SK-N-SH (cell line): ENCODE results near the gene ALAS1. TPM values are rescaled to one million over a fixed set of nuclear protein-coding genes. Genes with fewer than 3 reads are reported as not detected.

Experiments
- CTCF ChIA-PET: fragments of 300-600, 350-600 bp; formaldehyde crosslinking; extraction: SDS; loops from one replicate; lab custom pipeline; 2021; lab: Yijun Ruan, JAX
- POLR2A ChIA-PET: fragments of 350-600 bp; sonication (Branson Sonifier 250); formaldehyde crosslinking; extraction: SDS; loops from one replicate; lab custom pipeline; 2020; ENCODE audit warnings: antibody characterized with exemption, inconsistent platforms; lab: Yijun Ruan, JAX
- DNase-seq: peaks from one replicate; pipeline ENCODE4 v3.0.0; 2012
- H2AFZ ChIP-seq: fragments of 200-600 bp; sonication (generic); 2 replicates; pipeline ENCODE4 v1.8.1; 2016; ENCODE audit warnings: antibody characterized with exemption, mild to moderate bottlenecking, low read depth
- H3F3A ChIP-seq: fragments of 200-600 bp; sonication (generic); replicated peaks from 2 replicates; pipeline ENCODE3; 2016; ENCODE audit warnings: antibody characterized with exemption, mild to moderate bottlenecking; ENCODE audit not compliant: insufficient read depth
- H3K27ac ChIP-seq, 2 experiments: fragments of 200-500 bp in 1 of 2; fragments of 200-600 bp in 1 of 2; sonication (Bioruptor generic) in 1 of 2; sonication (generic), shearing (Covaris generic) in 1 of 2; 2 replicates each; pipeline versions ENCODE4 v1.5.1 to v1.6.1; 2014 to 2016; ENCODE audit warnings: low read depth in 2 of 2, inconsistent platforms in 1 of 2, low read length in 1 of 2, mild to moderate bottlenecking in 1 of 2, mixed read lengths in 1 of 2
- H3K27me3 ChIP-seq: fragments of 200-600 bp; sonication (generic), shearing (Covaris generic); 2 replicates; pipeline ENCODE4 v1.6.1; 2016; ENCODE audit warnings: mixed run types; ENCODE audit not compliant: insufficient read depth
- H3K36me3 ChIP-seq, 2 experiments: fragments of 200-500 bp in 1 of 2; fragments of 200-600 bp in 1 of 2; sonication (Bioruptor generic) in 1 of 2; sonication (generic) in 1 of 2; replicated peaks in 1 of 2; 2 replicates each; pipeline versions ENCODE3 to v1.5.1; 2014 to 2016; ENCODE audit warnings: low read length in 1 of 2, mild to moderate bottlenecking in 1 of 2; ENCODE audit not compliant: insufficient read depth in 2 of 2, control insufficient read depth in 1 of 2
- H3K4me1 ChIP-seq, 2 experiments: fragments of 200-500 bp in 1 of 2; fragments of 200-600 bp in 1 of 2; sonication (Bioruptor generic) in 1 of 2; sonication (generic), shearing (Covaris generic) in 1 of 2; 2 replicates each; pipeline versions ENCODE4 v1.5.1 to v1.6.1; 2014 to 2016; ENCODE audit warnings: low read depth in 1 of 2, low read length in 1 of 2, mixed run types in 1 of 2; ENCODE audit not compliant: insufficient read depth in 2 of 2, control insufficient read depth in 1 of 2
- H3K4me2 ChIP-seq: fragments of 200-600 bp; sonication (generic), shearing (Covaris generic); 2 replicates; pipeline ENCODE4 v1.6.1; 2017; ENCODE audit warnings: mixed run types
- H3K4me3 ChIP-seq, 2 experiments: fragments of 200-500 bp in 1 of 2; fragments of 200-600 bp in 1 of 2; sonication (Bioruptor generic) in 1 of 2; sonication (generic), shearing (Covaris generic) in 1 of 2; 2 replicates each; pipeline versions ENCODE4 v1.5.1 to v1.8.1; 2014 to 2016; ENCODE audit warnings: low read depth in 2 of 2, inconsistent platforms in 1 of 2, low read length in 1 of 2, mild to moderate bottlenecking in 1 of 2, mixed read lengths in 1 of 2, moderate library complexity in 1 of 2
- H3K79me2 ChIP-seq: fragments of 200-600 bp; sonication (generic); 2 replicates; pipeline ENCODE4 v1.8.1; 2017; ENCODE audit warnings: mild to moderate bottlenecking; ENCODE audit not compliant: insufficient read depth
- H3K9ac ChIP-seq: fragments of 200-600 bp; sonication (generic); 2 replicates; pipeline ENCODE4 v1.6.1; 2017; ENCODE audit warnings: mixed run types
- H3K9me2 ChIP-seq: fragments of 200-600 bp; sonication (generic); 2 replicates; pipeline ENCODE4 v1.6.1; 2017; ENCODE audit warnings: mixed run types
- H3K9me3 ChIP-seq: fragments of 200-600 bp; sonication (generic); 2 replicates; pipeline ENCODE4 v1.6.1; 2017; ENCODE audit warnings: mixed run types, mild to moderate bottlenecking, moderate library complexity
- H4K20me1 ChIP-seq: fragments of 200-600 bp; sonication (generic); 2 replicates; pipeline ENCODE4 v1.6.1; 2017; ENCODE audit warnings: mild to moderate bottlenecking, mixed run types; ENCODE audit not compliant: insufficient read depth
- EZH2phosphoT487 ChIP-seq: fragments of 200-600 bp; sonication (generic); IDR thresholded peaks from 2 replicates; pipeline ENCODE4 v1.6.1; 2017; ENCODE audit warnings: low read depth, mixed run types, mild to moderate bottlenecking, antibody characterized with exemption, moderate library complexity, borderline replicate concordance
- FOXJ3 ChIP-seq: sonication (generic); formaldehyde crosslinking; IDR thresholded peaks from 2 replicates; pipeline ENCODE4 v1.5.1; 2020; ENCODE audit warnings: mild to moderate bottlenecking, missing genetic modification reagents
- JUND ChIP-seq: IDR thresholded peaks from 2 replicates; pipeline ENCODE4 v1.4.0; 2012
- NFIC ChIP-seq: IDR thresholded peaks from 2 replicates; pipeline ENCODE4 v1.4.0; 2012; ENCODE audit warnings: borderline replicate concordance
- NRF1 ChIP-seq: IDR thresholded peaks from 2 replicates; pipeline ENCODE4 v1.6.1; 2012; ENCODE audit warnings: low read depth, mild to moderate bottlenecking, low read length
- POLR2AphosphoS5 ChIP-seq: IDR thresholded peaks from 2 replicates; pipeline ENCODE4 v1.6.1; 2012; ENCODE audit warnings: low read depth, low read length
- RFX5 ChIP-seq: IDR thresholded peaks from 2 replicates; pipeline ENCODE4 v1.6.1; 2012; ENCODE audit warnings: mild to moderate bottlenecking, improper control_type of control experiment, low read length
- SIN3A ChIP-seq: IDR thresholded peaks from 2 replicates; pipeline ENCODE4 v1.6.1; 2012; ENCODE audit warnings: low read depth, mild to moderate bottlenecking, low read length, moderate library complexity, borderline replicate concordance
- TAF1 ChIP-seq: IDR thresholded peaks from 2 replicates; pipeline ENCODE4 v1.6.1; 2012; ENCODE audit warnings: low read depth, mild to moderate bottlenecking, low read length, moderate library complexity, borderline replicate concordance
- TEAD4 ChIP-seq: IDR thresholded peaks from 2 replicates; pipeline ENCODE4 v1.4.0; 2012; ENCODE audit warnings: mild to moderate bottlenecking, borderline replicate concordance; ENCODE audit not compliant: insufficient read depth
- YY1 ChIP-seq: IDR thresholded peaks from 2 replicates; pipeline ENCODE4 v1.4.0; 2012; ENCODE audit warnings: low read depth, mild to moderate bottlenecking
- WGBS: methylation state at CpG from one replicate; pipeline ENCODE4 v1.1.6; 2017; ENCODE audit warnings: low lambda C conversion rate; 5-methylcytosine and 5-hydroxymethylcytosine counted together
- polyA plus RNA-seq, 3 experiments: library from polyadenylated mRNA; depleted of rRNA; stranded (reverse); fragments of >200 nt; gene quantifications; 2 replicates each; pipeline ENCODE4 v1.2.3, GENCODE V29; 2012
- TF ChIP-seq, protein P1 (sequence below): IDR thresholded peaks from 2 replicates; pipeline ENCODE4 v1.4.0; 2012; ENCODE audit warnings: low read depth, borderline replicate concordance
- TF ChIP-seq, protein P2 (sequence below): IDR thresholded peaks from 2 replicates; pipeline ENCODE4 v1.4.0; 2012; ENCODE audit warnings: low read depth
- TF ChIP-seq, protein P3 (sequence below): IDR thresholded peaks from 2 replicates; pipeline ENCODE4 v1.6.1; 2012; ENCODE audit warnings: mild to moderate bottlenecking, low read depth, low read length, moderate library complexity
- TF ChIP-seq, protein P4 (sequence below): fragments of 150-350 bp; IDR thresholded peaks from 2 replicates; pipeline ENCODE4 v1.6.1; 2017; ENCODE audit warnings: antibody characterized with exemption, low read length, low read depth, borderline replicate concordance

Gene ALAS1
- polyA plus RNA-seq, 1 of the 3 experiments (the other 2 are of a cell fraction), result 47.9 TPM

DNA sequence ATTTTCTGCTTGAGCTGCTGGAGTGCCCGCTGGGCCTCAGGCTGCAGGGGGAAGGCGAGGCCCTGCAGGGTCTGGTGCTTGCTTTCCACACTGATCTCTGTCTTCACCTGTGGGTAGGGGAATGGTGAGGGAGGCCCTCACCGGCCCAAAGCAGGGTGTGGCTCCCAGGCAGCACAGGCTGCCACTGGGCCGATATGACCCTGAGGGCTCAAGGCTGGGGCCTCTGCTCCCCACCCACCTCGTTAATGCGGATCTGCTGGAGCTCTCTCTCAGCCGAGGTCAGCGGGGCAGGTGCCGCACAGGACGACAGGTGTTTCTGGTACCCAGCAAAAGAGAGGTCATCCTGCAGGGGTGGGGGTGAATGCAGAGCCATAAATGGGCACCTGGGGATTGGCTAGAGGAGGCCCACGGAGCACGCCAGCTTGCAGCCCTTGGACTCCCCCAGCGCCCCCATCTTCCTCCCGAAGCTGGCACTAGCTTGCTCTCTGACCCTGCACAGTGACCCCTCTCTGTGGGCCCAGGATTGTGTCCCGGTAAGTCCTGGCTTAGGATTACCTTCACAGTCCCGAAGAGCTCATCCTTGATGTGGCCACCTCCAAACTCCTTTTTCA, 33.0 kb downstream of the ALAS1 start:
- POLR2A ChIA-PET, result interaction anchor here (1.4 kb wide), 1 partner anchor 8 kb away, joined by 3 read pairs; the partner anchor contains the start of gene TWF2
- Histone ChIP-seq H3F3A (no peaks in the 10 kb centered on the region), H3K9me2 (no peaks in the 10 kb centered on the region), H3K36me3 (peaks cover 16 to 42% of the 10 kb centered on the region in 2 experiments), H3K27me3 (no peaks in the 10 kb centered on the region), H3K27ac (no peak overlapping the region), H3K79me2 (peaks cover 42% of the 10 kb centered on the region), H2AFZ (no peak overlapping the region), H3K4me1 (peaks cover 0 to 10% of the 10 kb centered on the region in 2 experiments; a peak in 1 of 4 replicates), H4K20me1 (peaks cover 23% of the 10 kb centered on the region), H3K4me2 (no peak overlapping the region), H3K9me3 (no peaks in the 10 kb centered on the region), H3K4me3 (no peak overlapping the region), H3K9ac (no peak overlapping the region)
- CTCF ChIA-PET, result interaction anchor here (0.6 to 11.8 kb wide), 17 partner anchors 11 to 230 kb away, joined by 3 to 257 read pairs (median 5); partner anchors contain the start of genes PPM1M, TLR9 and WDR82
- WGBS, result 94% methylated on average over 6 of the region's 16 CpGs
- no peak for DNase-seq
- TF ChIP-seq YY1, result no peak
- TF ChIP-seq, protein P1, sequence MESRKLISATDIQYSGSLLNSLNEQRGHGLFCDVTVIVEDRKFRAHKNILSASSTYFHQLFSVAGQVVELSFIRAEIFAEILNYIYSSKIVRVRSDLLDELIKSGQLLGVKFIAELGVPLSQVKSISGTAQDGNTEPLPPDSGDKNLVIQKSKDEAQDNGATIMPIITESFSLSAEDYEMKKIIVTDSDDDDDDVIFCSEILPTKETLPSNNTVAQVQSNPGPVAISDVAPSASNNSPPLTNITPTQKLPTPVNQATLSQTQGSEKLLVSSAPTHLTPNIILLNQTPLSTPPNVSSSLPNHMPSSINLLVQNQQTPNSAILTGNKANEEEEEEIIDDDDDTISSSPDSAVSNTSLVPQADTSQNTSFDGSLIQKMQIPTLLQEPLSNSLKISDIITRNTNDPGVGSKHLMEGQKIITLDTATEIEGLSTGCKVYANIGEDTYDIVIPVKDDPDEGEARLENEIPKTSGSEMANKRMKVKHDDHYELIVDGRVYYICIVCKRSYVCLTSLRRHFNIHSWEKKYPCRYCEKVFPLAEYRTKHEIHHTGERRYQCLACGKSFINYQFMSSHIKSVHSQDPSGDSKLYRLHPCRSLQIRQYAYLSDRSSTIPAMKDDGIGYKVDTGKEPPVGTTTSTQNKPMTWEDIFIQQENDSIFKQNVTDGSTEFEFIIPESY, result no peak
- no peak for TF ChIP-seq RFX5
- no peak for TF ChIP-seq POLR2AphosphoS5
- no peak for TF ChIP-seq NRF1
- no peak for TF ChIP-seq SIN3A
- TF ChIP-seq, protein P2, sequence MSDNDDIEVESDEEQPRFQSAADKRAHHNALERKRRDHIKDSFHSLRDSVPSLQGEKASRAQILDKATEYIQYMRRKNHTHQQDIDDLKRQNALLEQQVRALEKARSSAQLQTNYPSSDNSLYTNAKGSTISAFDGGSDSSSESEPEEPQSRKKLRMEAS, result no peak
- TF ChIP-seq, protein P3, sequence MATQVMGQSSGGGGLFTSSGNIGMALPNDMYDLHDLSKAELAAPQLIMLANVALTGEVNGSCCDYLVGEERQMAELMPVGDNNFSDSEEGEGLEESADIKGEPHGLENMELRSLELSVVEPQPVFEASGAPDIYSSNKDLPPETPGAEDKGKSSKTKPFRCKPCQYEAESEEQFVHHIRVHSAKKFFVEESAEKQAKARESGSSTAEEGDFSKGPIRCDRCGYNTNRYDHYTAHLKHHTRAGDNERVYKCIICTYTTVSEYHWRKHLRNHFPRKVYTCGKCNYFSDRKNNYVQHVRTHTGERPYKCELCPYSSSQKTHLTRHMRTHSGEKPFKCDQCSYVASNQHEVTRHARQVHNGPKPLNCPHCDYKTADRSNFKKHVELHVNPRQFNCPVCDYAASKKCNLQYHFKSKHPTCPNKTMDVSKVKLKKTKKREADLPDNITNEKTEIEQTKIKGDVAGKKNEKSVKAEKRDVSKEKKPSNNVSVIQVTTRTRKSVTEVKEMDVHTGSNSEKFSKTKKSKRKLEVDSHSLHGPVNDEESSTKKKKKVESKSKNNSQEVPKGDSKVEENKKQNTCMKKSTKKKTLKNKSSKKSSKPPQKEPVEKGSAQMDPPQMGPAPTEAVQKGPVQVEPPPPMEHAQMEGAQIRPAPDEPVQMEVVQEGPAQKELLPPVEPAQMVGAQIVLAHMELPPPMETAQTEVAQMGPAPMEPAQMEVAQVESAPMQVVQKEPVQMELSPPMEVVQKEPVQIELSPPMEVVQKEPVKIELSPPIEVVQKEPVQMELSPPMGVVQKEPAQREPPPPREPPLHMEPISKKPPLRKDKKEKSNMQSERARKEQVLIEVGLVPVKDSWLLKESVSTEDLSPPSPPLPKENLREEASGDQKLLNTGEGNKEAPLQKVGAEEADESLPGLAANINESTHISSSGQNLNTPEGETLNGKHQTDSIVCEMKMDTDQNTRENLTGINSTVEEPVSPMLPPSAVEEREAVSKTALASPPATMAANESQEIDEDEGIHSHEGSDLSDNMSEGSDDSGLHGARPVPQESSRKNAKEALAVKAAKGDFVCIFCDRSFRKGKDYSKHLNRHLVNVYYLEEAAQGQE, result no peak
- no peak for TF ChIP-seq NFIC
- no peak for TF ChIP-seq EZH2phosphoT487
- TF ChIP-seq, protein P4, sequence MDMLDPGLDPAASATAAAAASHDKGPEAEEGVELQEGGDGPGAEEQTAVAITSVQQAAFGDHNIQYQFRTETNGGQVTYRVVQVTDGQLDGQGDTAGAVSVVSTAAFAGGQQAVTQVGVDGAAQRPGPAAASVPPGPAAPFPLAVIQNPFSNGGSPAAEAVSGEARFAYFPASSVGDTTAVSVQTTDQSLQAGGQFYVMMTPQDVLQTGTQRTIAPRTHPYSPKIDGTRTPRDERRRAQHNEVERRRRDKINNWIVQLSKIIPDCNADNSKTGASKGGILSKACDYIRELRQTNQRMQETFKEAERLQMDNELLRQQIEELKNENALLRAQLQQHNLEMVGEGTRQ, result no peak
- TF ChIP-seq FOXJ3, result no peak
- TF ChIP-seq JUND, result no peak
- no peak for TF ChIP-seq TEAD4
- no peak for TF ChIP-seq TAF1
- TF ChIP-seq, all 33 proteins: peak for 0
